DND-41 (cell line): Measurements from ENCODE around the gene CCNB2.
"Not testable (repeated sequence)": the region's sequence is repeated elsewhere in the genome, so short reads cannot be mapped to it uniquely, and the experiment has no call there.

Experiments used
- ATAC-seq: fragments of 200-7000 bp; cut with Tn5 transposase; 3 replicates; pipeline ENCODE4 v1.9.1; 2021; ENCODE audit warnings: low read depth; ENCODE audit not compliant: insufficient read depth
- DNase-seq: peaks from one replicate; pipeline ENCODE4 v3.0.0-alpha.2; 2020
- H2AFZ ChIP-seq: 2 replicates; pipeline ENCODE4 v1.6.0; 2012; ENCODE audit warnings: low read depth, low read length
- H3K27ac ChIP-seq: 2 replicates; pipeline ENCODE4 v1.5.1; 2012; ENCODE audit warnings: low read length, inconsistent platforms
- H3K27me3 ChIP-seq: fragments of 200-600 bp; sonication (generic); 2 replicates; pipeline ENCODE4 v1.6.0; 2012; ENCODE audit warnings: low read length, mild to moderate bottlenecking, inconsistent platforms; ENCODE audit not compliant: insufficient read depth, poor library complexity
- H3K36me3 ChIP-seq: 2 replicates; pipeline ENCODE4 v1.5.1; 2012; ENCODE audit warnings: low read length, inconsistent platforms; ENCODE audit not compliant: insufficient read depth
- H3K4me1 ChIP-seq: 2 replicates; pipeline ENCODE4 v1.5.1; 2012; ENCODE audit warnings: mild to moderate bottlenecking, low read length; ENCODE audit not compliant: insufficient read depth
- H3K4me2 ChIP-seq: 2 replicates; pipeline ENCODE4 v1.6.0; 2012; ENCODE audit warnings: mild to moderate bottlenecking, moderate library complexity, low read length, inconsistent platforms; ENCODE audit not compliant: insufficient read depth
- H3K4me3 ChIP-seq, 2 experiments: fragments of 200-600 bp in 1 of 2; shearing (Covaris generic) in 1 of 2; 2 replicates each; pipeline ENCODE4 v1.5.1; 2012 to 2016; ENCODE audit warnings: inconsistent platforms in 2 of 2, low read length in 2 of 2, mild to moderate bottlenecking in 2 of 2, low read depth in 1 of 2, moderate library complexity in 1 of 2
- H3K79me2 ChIP-seq: 2 replicates; pipeline ENCODE4 v1.6.0; 2012; ENCODE audit warnings: low read length, inconsistent platforms; ENCODE audit not compliant: insufficient read depth
- H3K9ac ChIP-seq: 2 replicates; pipeline ENCODE4 v1.6.0; 2012; ENCODE audit warnings: low read depth, mild to moderate bottlenecking, inconsistent platforms, low read length, moderate library complexity
- H3K9me3 ChIP-seq: 2 replicates; pipeline ENCODE4 v1.5.1; 2012; ENCODE audit warnings: low read length, moderate library complexity, mild to moderate bottlenecking, inconsistent platforms; ENCODE audit not compliant: insufficient read depth, severe bottlenecking
- H4K20me1 ChIP-seq: 2 replicates; pipeline ENCODE4 v1.6.0; 2012; ENCODE audit warnings: low read length; ENCODE audit not compliant: insufficient read depth
- EZH2 ChIP-seq: IDR thresholded peaks from 3 replicates; pipeline ENCODE4 v1.6.1; 2012; ENCODE audit warnings: borderline replicate concordance, low read depth, mild to moderate bottlenecking, moderate library complexity, low read length, inconsistent platforms; ENCODE audit not compliant: severe bottlenecking
- TF ChIP-seq, protein P1 (sequence below): IDR thresholded peaks from 2 replicates; pipeline ENCODE4 v1.5.1; 2012; ENCODE audit warnings: borderline replicate concordance, low read length, moderate library complexity, mild to moderate bottlenecking; ENCODE audit not compliant: poor library complexity, severe bottlenecking; ENCODE audit errors: extremely low read depth

The CCNB2 gene

DNA sequence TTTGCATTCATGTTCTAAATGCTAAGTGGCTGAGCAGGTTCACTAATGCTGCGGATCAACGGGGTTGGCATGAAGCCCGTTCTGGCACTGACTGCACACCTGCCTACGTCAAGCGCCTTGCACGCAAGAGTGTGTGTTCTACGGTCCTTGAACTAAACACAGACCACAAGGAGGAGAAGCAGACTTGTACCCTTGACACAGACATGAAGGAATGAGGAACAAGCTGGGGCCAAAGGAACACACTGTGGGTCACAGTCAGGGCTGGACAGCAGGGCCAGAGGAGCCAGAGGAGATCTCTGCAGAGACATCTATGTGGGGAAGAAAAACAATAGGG, 53.7 kb downstream of the CCNB2 start:
- Histone ChIP-seq H3K36me3 (no peaks in the 10 kb centered on the region), H3K79me2 (no peaks in the 10 kb centered on the region), H3K9me3 (no peaks in the 10 kb centered on the region), H3K27ac (no peak overlapping the region), H3K4me3 (no peak overlapping the region), H3K4me1 (no peaks in the 10 kb centered on the region), H2AFZ (no peak overlapping the region), H3K9ac (no peak overlapping the region), H4K20me1 (no peaks in the 10 kb centered on the region), H3K27me3 (no peaks in the 10 kb centered on the region), H3K4me2 (no peak overlapping the region)
- ATAC-seq, result no peak
- TF ChIP-seq EZH2, result no peak
- TF ChIP-seq, protein P1, sequence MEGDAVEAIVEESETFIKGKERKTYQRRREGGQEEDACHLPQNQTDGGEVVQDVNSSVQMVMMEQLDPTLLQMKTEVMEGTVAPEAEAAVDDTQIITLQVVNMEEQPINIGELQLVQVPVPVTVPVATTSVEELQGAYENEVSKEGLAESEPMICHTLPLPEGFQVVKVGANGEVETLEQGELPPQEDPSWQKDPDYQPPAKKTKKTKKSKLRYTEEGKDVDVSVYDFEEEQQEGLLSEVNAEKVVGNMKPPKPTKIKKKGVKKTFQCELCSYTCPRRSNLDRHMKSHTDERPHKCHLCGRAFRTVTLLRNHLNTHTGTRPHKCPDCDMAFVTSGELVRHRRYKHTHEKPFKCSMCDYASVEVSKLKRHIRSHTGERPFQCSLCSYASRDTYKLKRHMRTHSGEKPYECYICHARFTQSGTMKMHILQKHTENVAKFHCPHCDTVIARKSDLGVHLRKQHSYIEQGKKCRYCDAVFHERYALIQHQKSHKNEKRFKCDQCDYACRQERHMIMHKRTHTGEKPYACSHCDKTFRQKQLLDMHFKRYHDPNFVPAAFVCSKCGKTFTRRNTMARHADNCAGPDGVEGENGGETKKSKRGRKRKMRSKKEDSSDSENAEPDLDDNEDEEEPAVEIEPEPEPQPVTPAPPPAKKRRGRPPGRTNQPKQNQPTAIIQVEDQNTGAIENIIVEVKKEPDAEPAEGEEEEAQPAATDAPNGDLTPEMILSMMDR, result no peak
- no peak for DNase-seq

DNA sequence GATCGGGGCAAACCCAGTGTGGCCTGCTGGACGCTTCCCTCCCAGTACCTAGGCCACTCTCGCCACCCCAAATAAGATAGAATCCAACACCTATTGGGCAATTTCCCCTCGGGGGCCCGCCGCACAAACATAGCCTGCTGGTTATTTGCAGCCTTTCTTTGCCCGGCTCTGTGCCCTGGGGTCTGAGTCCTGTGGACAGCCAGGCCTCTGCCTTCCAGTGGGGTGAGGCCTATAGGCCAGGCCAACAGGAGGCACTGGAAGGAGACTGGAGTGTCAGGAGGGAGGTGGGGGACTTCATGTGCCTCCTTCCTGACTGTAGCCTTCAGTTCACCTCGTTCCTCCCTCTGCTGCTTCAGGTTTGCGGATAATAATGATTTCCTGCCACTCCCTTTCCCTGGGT, 54.3 kb downstream of the CCNB2 start:
- H2AFZ ChIP-seq, result no peak overlapping the region
- H3K79me2 ChIP-seq, result no peaks in the 10 kb centered on the region
- H3K4me1 ChIP-seq, result no peaks in the 10 kb centered on the region
- no peak overlapping the region for H3K9ac ChIP-seq
- no peaks in the 10 kb centered on the region for H4K20me1 ChIP-seq
- H3K4me2 ChIP-seq, result no peak overlapping the region
- H3K27me3 ChIP-seq, result no peaks in the 10 kb centered on the region
- H3K4me3 ChIP-seq, result no peak overlapping the region
- H3K27ac ChIP-seq, result no peak overlapping the region
- ATAC-seq (no peak), DNase-seq (no peak)
- TF ChIP-seq EZH2, result no peak
- TF ChIP-seq, protein P1, result no peak
- H3K36me3 ChIP-seq, result no peaks in the 10 kb centered on the region
- no peaks in the 10 kb centered on the region for H3K9me3 ChIP-seq

DNA sequence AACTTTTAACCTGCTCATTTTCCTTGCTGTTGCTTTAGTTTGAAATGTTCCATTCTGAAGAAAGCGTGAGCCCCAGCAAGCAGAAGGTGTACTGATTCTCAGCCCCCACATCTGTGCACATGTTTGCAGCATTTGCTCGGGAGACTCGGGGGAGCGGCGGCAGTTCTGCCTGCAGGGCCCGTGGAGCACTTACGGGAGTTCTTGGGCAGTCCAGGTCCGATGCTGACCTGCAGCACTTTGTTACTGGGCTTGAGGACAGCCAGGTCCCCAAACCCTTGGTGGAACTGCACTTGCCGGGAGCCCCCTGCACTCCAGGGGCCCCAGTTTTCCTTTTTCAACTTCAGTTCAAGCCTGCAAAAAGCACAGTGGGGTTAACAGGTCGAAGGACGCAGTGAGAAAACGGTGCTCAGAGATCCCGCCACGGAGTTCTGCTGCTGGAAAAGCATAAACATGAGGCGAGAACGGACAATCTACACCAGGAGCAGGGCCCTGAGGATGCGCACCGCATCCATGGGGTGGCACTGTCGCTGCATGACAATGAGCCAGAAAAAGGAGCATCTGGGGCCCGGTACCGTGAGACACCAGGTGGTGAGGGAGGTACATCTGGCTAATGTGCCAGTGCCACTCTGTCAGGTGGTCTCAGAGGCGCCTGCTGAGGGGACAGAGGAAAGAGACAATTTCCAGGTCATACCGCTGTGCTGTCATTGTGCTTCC, 56.1 kb downstream of the CCNB2 start:
- DNase-seq, result no peak
- no peaks in the 10 kb centered on the region for H3K36me3 ChIP-seq
- no peak overlapping the region for H3K27ac ChIP-seq

GRCh38 chr15:59162080-59162479, 57.1 kb downstream of the CCNB2 start:
- DNase-seq, H3K36me3 ChIP-seq, H3K9me3 ChIP-seq, H3K27me3 ChIP-seq, H3K4me2 ChIP-seq, H3K9ac ChIP-seq, ATAC-seq, H3K4me1 ChIP-seq, H3K4me3 ChIP-seq, H2AFZ ChIP-seq, H3K79me2 ChIP-seq, H3K27ac ChIP-seq, H4K20me1 ChIP-seq: not testable (repeated sequence)

More for the DNA sequence above, 56.1 kb downstream of the CCNB2 start:
- Histone ChIP-seq H2AFZ (no peak overlapping the region), H3K4me2 (no peak overlapping the region), H3K79me2 (no peaks in the 10 kb centered on the region), H3K9me3 (no peaks in the 10 kb centered on the region), H3K4me3 (no peak overlapping the region), H3K9ac (no peak overlapping the region), H3K27me3 (no peaks in the 10 kb centered on the region), H4K20me1 (no peaks in the 10 kb centered on the region), H3K4me1 (no peaks in the 10 kb centered on the region)
- TF ChIP-seq EZH2, result no peak
- TF ChIP-seq, protein P1, result peak; percentile 51
- ATAC-seq, result no peak
